HG02610 (cell line): Measurements from ENCODE around the gene MYRFL.
"Not testable (repeated sequence)": the region's sequence is repeated elsewhere in the genome, so short reads cannot be mapped to it uniquely, and the experiment has no call there.

ENCODE experiments used
- ATAC-seq: cut with Tn5 transposase; IDR thresholded peaks from one replicate; pipeline ENCODE4 v1.9.1; 2021; ENCODE audit warnings: mild to moderate bottlenecking, moderate library complexity; ENCODE audit not compliant: unreplicated experiment

Gene MYRFL

DNA sequence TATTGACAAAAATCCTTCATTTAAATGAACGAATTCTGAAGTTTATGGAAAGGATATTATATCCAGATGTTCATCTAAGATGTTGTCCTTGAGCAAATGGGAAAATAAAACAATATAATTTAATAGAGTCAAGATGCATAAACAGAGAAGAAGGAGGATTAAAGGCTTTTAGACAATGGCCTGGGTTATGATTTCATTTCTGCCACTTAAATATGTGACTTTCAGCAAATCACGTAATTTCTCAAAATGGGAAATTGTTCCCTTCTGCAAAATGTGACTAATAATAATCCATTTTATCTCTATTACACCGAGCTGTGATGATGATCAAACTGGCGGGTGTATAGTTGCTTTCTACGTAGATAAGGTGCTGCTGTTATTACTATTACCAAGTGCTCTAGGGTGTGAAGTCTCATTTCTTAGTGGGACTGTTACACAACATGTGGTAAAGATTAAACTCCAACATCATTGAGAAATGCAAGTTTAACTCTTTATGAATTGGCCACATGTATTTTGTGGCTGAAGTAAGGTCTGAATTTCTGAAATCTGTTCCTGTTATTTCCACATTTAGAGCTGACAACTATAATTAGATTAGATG lies 157.0 kb downstream of the MYRFL start:
- no peak for ATAC-seq

DNA sequence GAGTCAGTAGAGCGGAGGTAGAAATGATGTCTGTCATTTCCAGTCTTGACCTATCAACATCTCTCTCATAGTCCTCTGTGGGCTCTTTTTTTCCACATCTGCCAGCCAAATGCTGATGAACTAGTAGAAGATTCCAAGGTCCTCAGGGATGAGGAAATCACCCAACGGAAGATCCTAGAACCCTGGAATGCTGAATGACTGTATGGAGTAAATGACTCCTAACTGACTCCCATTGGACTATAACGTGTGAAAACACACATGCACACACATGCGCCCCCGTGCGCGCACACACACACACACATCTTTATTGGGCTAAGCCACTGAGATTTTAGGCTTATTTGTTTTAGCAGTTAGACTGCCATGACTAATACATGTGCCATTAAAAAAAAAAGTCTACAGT lies 159.2 kb downstream of the MYRFL start:
- no peak for ATAC-seq

GRCh38 chr12:69985656-69986055 lies 160.6 kb downstream of the MYRFL start:
- ATAC-seq = peak; percentile 68

DNA sequence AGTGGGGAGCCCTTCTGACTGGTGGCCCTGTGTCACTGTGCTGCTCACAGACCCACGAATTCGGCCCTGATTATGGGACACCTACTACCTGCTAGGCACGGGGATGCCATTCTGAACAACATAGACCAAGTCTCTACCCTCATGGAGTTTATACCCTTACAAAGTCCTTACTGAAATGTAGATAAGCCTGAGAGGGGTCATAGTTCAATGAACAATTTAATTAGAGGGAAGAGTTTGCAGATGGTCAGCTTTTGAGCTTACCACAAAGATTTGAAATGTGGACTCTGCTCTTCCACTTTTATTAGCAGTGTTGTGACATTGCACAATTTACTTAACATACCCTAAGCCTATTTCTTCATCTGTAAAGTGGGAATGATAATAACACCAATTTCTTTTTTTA lies 161.1 kb downstream of the MYRFL start:
- no peak for ATAC-seq

DNA sequence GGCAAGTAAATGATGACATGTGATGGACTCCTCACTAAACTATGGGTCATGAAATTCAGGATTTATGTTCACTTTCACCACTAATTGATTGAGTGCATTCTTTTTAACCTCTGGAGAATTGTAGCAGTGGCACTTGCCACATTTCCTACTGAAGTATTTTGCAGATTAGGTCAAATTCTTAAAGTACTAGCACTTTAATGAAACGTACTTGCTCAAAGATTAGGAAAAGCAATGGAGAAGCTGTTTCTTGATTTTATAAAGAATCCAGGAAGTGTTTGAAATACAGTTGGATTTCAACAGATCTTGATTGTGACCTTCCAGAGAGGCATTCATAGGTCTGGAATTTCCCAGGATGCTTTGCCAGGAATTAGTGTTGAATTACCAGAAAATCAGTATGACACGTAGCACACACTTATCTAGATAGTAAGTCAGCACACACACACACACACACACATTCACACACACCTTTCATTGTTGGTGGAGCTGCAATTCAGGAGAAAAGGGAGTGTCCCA lies 162.6 kb downstream of the MYRFL start:
- ATAC-seq = no peak

GRCh38 chr12:69988481-69989321 lies 163.7 kb downstream of the MYRFL start:
- ATAC-seq = no peak

- ATAC-seq = no peak
Measured at GRCh38 chr12:69991690-69992288, 166.8 kb downstream of the MYRFL start.

- no peak for ATAC-seq
Measured at GRCh38 chr12:69993433-69993832, 168.4 kb downstream of the MYRFL start.

- ATAC-seq = not testable (repeated sequence)
Measured at GRCh38 chr12:69994086-69994485, 169.1 kb downstream of the MYRFL start.

DNA sequence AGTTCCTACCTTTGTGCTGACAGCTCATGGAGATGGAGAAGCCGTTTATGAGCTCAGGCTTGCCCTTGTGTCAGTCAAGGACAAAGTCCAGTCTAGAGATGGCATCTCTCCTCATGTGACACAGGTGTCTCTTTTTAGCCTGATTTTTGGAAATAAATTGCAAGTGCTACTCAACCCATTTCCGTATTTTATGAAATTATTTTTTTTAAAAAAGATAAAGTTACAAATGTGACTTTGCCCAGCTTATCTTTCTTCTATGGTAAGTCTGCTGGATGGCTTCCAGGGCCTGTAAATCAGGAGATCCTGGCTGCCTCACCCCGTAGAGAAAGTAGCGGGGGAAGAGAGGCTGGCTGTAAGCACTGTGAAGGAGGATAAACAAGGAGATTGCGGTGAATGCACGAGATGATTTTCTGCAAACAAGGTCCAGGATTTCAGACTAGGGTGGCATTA lies 169.7 kb downstream of the MYRFL start:
- ATAC-seq = no peak

GRCh38 chr12:69996241-69996640 lies 171.2 kb downstream of the MYRFL start:
- no peak for ATAC-seq

- ATAC-seq = no peak
Measured at GRCh38 chr12:69996722-69997121, 171.7 kb downstream of the MYRFL start.

DNA sequence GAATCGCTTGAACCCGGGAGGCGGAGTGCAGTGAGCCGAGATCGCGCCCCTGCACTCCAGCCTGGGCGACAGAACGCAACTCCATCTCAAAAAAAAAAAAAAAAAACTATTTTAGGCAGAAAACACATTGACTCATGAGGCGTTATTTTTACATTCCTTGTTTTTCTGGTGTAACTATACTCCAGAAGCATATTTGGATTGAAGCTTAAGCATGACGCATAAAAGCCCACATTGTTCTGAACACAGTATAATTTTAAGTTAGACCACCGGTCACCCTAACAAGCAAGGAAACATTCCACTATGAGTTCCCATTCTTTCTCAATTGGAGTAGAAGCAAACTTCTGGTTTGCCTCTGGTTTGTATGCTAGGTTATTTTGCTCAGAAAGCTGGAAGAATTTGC lies 173.0 kb downstream of the MYRFL start:
- no peak for ATAC-seq

DNA sequence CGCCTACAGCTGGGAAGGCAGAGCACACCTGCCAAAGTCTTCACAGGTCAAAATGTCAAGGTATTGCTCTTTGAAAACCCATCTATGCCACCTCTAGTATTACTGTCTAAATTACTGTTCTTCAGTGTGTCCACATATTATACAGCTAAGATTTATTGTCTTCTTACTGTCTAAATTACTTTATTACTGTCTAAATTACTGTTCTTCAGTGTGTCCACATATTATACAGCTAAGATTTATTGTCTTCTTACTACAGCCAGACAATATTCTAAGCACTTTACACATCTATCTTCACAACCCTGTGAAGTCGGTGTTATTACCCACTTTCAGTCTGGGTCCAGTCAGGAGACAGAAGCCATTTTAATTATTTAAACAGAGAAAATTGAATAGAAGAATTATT lies 173.9 kb downstream of the MYRFL start:
- no peak for ATAC-seq

GRCh38 chr12:69999561-69999960 lies 174.5 kb downstream of the MYRFL start:
- no peak for ATAC-seq

- no peak for ATAC-seq
Measured at GRCh38 chr12:70002097-70002911, 177.3 kb downstream of the MYRFL start.

- no peak for ATAC-seq
Measured at GRCh38 chr12:70002912-70003255, 177.9 kb downstream of the MYRFL start.

DNA sequence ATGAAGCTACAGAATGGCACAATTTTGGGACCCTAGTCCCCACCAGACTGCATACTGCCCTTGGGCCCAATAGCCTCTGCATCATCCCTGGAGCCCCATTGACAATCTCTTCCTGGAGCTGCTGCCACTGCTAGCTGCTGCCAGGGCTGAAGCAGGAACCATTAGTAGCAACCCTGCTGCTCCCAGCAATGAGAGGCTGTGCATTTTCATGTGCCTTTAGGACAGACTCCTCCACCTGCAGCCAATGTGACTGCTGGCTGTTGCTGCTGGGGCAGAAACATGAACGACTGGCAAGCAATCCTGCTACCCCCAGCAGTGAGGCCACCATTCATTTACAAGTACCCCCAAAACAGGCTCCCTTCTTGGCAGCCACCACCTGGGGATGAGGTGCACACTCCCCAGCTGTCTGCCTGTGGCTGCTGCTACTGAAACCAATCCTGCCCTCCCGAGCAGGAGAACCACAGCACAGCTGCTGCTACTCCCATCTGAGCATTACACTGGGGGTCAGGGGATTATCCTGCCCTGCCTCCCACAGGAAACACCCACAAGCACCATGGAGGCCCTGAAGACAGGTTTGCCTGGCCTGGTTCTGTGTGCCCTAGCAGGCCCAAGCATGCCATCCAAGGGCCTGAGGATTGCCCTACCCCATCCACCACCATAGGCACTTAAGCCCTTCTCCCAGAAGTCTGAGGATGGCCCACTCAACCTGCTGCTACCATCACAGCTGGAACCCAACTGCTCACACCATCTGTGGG lies 181.0 kb downstream of the MYRFL start:
- peak; percentile 38 for ATAC-seq

- ATAC-seq = no peak
Measured at GRCh38 chr12:70006619-70006973, 181.6 kb downstream of the MYRFL start.

DNA sequence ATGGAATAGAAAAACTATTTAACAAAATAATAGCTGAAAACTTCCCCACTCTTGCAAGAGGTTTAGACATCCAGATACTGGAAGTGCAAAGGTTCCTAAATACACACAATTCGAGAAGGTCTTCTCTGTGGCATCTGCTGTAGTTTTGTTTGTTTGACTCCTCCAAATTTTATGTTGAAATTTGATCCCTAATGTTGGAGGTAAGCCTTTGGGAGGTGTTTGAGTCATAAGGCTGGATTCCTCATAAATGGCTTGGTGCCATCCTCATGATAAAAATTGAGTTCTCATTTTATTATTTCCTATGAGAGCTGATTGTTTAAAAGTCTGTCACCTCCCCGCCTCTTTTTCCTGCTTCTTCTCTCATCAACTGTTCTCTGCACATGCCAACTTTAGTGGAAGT lies 182.7 kb downstream of the MYRFL start:
- ATAC-seq = no peak
